OCI-LY1 (cell line): ENCODE measurements around the gene SELENOW.

Experiments
- EZH2 ChIP-seq: fragments of 200-600 bp; sonication (generic), shearing (Covaris generic); IDR thresholded peaks from 2 replicates; pipeline ENCODE4 v1.8.0; 2017; ENCODE audit warnings: borderline replicate concordance, mixed run types, mild to moderate bottlenecking, antibody characterized with exemption, low read length, moderate library complexity, mixed read lengths
- TF ChIP-seq, protein P1 (sequence below): fragments of 200-600 bp; sonication (generic), shearing (Covaris generic); IDR thresholded peaks from 2 replicates; pipeline ENCODE4 v1.5.1; 2017; ENCODE audit warnings: mild to moderate bottlenecking, antibody characterized with exemption, low read length, moderate library complexity, mixed read lengths

- TF ChIP-seq, protein P1, sequence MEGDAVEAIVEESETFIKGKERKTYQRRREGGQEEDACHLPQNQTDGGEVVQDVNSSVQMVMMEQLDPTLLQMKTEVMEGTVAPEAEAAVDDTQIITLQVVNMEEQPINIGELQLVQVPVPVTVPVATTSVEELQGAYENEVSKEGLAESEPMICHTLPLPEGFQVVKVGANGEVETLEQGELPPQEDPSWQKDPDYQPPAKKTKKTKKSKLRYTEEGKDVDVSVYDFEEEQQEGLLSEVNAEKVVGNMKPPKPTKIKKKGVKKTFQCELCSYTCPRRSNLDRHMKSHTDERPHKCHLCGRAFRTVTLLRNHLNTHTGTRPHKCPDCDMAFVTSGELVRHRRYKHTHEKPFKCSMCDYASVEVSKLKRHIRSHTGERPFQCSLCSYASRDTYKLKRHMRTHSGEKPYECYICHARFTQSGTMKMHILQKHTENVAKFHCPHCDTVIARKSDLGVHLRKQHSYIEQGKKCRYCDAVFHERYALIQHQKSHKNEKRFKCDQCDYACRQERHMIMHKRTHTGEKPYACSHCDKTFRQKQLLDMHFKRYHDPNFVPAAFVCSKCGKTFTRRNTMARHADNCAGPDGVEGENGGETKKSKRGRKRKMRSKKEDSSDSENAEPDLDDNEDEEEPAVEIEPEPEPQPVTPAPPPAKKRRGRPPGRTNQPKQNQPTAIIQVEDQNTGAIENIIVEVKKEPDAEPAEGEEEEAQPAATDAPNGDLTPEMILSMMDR: no peak
- TF ChIP-seq EZH2: no peak
Observed at GRCh38 chr19:47745010-47745901, 33.2 kb upstream of the SELENOW start, which contains the start of gene NOP53.
